MM.1S (cell line): Measurements from ENCODE around the gene HGS.

Experiments used
- DNase-seq: peaks from one replicate; pipeline ENCODE4 v3.0.0-alpha.2; 2015
- H2AFZ ChIP-seq: fragments of 300-600 bp; sonication (generic); 2 replicates; pipeline ENCODE4 v1.6.0; 2016; ENCODE audit warnings: antibody characterized with exemption, low read length
- H3F3A ChIP-seq: fragments of 300-600 bp; sonication (generic); 2 replicates; pipeline ENCODE4 v1.6.1; 2016; ENCODE audit warnings: mild to moderate bottlenecking, antibody characterized with exemption, low read length, moderate library complexity, mixed read lengths; ENCODE audit not compliant: insufficient read depth
- H3K27ac ChIP-seq: fragments of 300-600 bp; sonication (generic); 2 replicates; pipeline ENCODE4 v1.5.1; 2016; ENCODE audit warnings: mild to moderate bottlenecking, low read length
- H3K27me3 ChIP-seq: fragments of 300-600 bp; sonication (generic); replicated peaks from 2 replicates; pipeline ENCODE4 v1.6.0; 2016; ENCODE audit warnings: low read length; ENCODE audit not compliant: insufficient read depth
- H3K36me3 ChIP-seq: fragments of 300-600 bp; sonication (generic); replicated peaks from 2 replicates; pipeline ENCODE4 v1.6.1; 2016; ENCODE audit warnings: mild to moderate bottlenecking, low read length, mixed read lengths; ENCODE audit not compliant: insufficient read depth
- H3K4me1 ChIP-seq: fragments of 300-600 bp; sonication (generic); 2 replicates; pipeline ENCODE4 v1.6.1; 2016; ENCODE audit warnings: low read length, mixed read lengths
- H3K4me2 ChIP-seq: fragments of 300-600 bp; sonication (generic); 2 replicates; pipeline ENCODE4 v1.6.0; 2016; ENCODE audit warnings: low read depth, low read length
- H3K4me3 ChIP-seq: fragments of 300-600 bp; sonication (generic); 2 replicates; pipeline ENCODE4 v1.5.1; 2016; ENCODE audit warnings: low read length, mixed read lengths
- H3K79me2 ChIP-seq: fragments of 300-600 bp; sonication (generic); 2 replicates; pipeline ENCODE4 v1.6.1; 2016; ENCODE audit warnings: mixed run types, low read length, mixed read lengths
- H3K9ac ChIP-seq: fragments of 300-600 bp; sonication (generic); 2 replicates; pipeline ENCODE4 v1.6.1; 2016; ENCODE audit warnings: low read length, mixed read lengths
- H3K9me2 ChIP-seq: fragments of 300-600 bp; sonication (generic); replicated peaks from 2 replicates; pipeline ENCODE4 v1.6.1; 2016; ENCODE audit warnings: mild to moderate bottlenecking, low read length, mixed read lengths; ENCODE audit not compliant: insufficient read depth
- H3K9me3 ChIP-seq: fragments of 300-600 bp; sonication (generic); replicated peaks from 2 replicates; pipeline ENCODE4 v1.6.1; 2016; ENCODE audit warnings: mild to moderate bottlenecking, low read length, mixed read lengths; ENCODE audit not compliant: insufficient read depth
- H4K20me1 ChIP-seq: fragments of 300-600 bp; sonication (generic); 2 replicates; pipeline ENCODE4 v1.6.1; 2016; ENCODE audit warnings: mild to moderate bottlenecking, low read length, moderate library complexity, mixed read lengths; ENCODE audit not compliant: insufficient read depth
- EZH2 ChIP-seq: fragments of 300-600 bp; sonication (generic); optimal IDR thresholded peaks from 2 replicates; pipeline ENCODE3; 2017; ENCODE audit warnings: low read depth, mild to moderate bottlenecking, antibody characterized with exemption, low read length, mixed read lengths
- EZH2phosphoT487 ChIP-seq: fragments of 300-600 bp; sonication (generic); IDR thresholded peaks from 2 replicates; pipeline ENCODE4 v1.6.1; 2018; ENCODE audit warnings: antibody characterized with exemption, low read length
- TF ChIP-seq, protein P1 (sequence below): fragments of 300-600 bp; sonication (generic); IDR thresholded peaks from 2 replicates; pipeline ENCODE4 v1.5.1; 2016; ENCODE audit warnings: antibody characterized with exemption, low read length, mixed read lengths

HGS gene

DNA sequence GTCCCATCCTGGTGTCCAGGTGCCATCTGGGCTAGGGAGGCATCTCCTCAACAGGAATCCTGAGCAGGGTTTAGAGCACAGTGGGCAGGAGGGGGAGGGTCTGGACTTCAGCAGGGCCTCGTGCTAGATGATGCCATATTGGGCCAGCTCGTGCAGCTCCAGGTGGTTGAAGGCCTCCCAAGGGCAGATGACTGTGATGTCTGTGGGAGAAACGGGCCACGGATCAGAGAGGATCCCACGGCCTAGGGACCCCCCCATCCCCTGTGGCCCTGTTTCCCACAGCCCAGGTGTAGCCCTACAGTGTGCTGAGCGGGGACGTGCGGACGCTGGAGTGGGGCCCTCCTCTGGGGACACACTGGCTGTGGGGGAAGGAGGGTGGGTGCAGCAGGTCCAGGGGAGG is 32.9 kb upstream of the HGS start:
- Histone ChIP-seq H3K27me3 (peaks cover 10% of the 10 kb centered on the region; the same call in 1 of the 2 replicates), H3K4me1 (no peaks in the 10 kb centered on the region), H3K36me3 (no peaks in the 10 kb centered on the region), H3F3A (no peaks in the 10 kb centered on the region), H3K4me3 (no peak overlapping the region), H2AFZ (no peak overlapping the region), H3K9me2 (no peaks in the 10 kb centered on the region), H3K4me2 (no peak overlapping the region), H3K9me3 (no peaks in the 10 kb centered on the region), H4K20me1 (no peaks in the 10 kb centered on the region), H3K27ac (no peak overlapping the region), H3K79me2 (no peaks in the 10 kb centered on the region), H3K9ac (no peak overlapping the region)
- no peak for DNase-seq
- no peak for TF ChIP-seq EZH2
- no peak for TF ChIP-seq EZH2phosphoT487
- TF ChIP-seq, protein P1, sequence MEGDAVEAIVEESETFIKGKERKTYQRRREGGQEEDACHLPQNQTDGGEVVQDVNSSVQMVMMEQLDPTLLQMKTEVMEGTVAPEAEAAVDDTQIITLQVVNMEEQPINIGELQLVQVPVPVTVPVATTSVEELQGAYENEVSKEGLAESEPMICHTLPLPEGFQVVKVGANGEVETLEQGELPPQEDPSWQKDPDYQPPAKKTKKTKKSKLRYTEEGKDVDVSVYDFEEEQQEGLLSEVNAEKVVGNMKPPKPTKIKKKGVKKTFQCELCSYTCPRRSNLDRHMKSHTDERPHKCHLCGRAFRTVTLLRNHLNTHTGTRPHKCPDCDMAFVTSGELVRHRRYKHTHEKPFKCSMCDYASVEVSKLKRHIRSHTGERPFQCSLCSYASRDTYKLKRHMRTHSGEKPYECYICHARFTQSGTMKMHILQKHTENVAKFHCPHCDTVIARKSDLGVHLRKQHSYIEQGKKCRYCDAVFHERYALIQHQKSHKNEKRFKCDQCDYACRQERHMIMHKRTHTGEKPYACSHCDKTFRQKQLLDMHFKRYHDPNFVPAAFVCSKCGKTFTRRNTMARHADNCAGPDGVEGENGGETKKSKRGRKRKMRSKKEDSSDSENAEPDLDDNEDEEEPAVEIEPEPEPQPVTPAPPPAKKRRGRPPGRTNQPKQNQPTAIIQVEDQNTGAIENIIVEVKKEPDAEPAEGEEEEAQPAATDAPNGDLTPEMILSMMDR = no peak

DNA sequence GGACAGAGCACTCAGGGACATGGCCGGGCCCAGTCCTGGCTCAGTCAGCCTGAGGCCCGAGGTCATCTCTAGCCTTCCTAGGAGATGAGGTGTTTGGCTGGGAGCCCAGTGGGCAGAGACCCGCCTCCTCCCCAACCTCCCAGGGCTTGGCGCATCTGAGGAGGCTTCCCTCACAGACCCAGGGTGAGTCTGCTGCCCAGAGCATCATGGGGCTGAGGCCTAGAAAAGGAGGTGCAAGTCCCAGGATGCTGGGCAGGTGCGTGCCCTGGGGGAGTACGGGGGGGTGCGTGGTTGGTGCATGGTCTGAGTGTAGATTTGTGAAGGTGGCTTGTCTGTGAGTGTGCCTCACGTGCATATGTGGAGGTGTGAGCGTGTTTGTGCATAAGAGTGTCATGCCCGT is 32.1 kb upstream of the HGS start:
- Histone ChIP-seq H3K4me2 (no peak overlapping the region), H3K9me2 (no peaks in the 10 kb centered on the region), H3K27ac (no peak overlapping the region), H3K79me2 (no peaks in the 10 kb centered on the region), H3K27me3 (peaks cover 9% of the 10 kb centered on the region; the same call in 1 of the 2 replicates), H3K4me3 (no peak overlapping the region), H3K36me3 (no peaks in the 10 kb centered on the region), H3K9ac (no peak overlapping the region), H3K9me3 (no peaks in the 10 kb centered on the region), H3F3A (no peaks in the 10 kb centered on the region), H3K4me1 (no peaks in the 10 kb centered on the region), H2AFZ (no peak overlapping the region), H4K20me1 (no peaks in the 10 kb centered on the region)
- no peak for TF ChIP-seq EZH2phosphoT487
- no peak for TF ChIP-seq EZH2
- TF ChIP-seq, protein P1 = no peak
- DNase-seq = no peak

GRCh38 chr17:81652906-81653771 is 30.7 kb upstream of the HGS start:
- no peak for DNase-seq
- H3K79me2 ChIP-seq = no peaks in the 10 kb centered on the region
- H4K20me1 ChIP-seq = no peaks in the 10 kb centered on the region
- H3K9me2 ChIP-seq = no peaks in the 10 kb centered on the region
- H3K9ac ChIP-seq = no peak overlapping the region
- H3F3A ChIP-seq = no peaks in the 10 kb centered on the region
- H3K27ac ChIP-seq = no peak overlapping the region
- no peak overlapping the region for H2AFZ ChIP-seq
- 0 out of 2 replicates have a peak, but pooled peaks cover 6% of the 10 kb centered on the region for H3K4me1 ChIP-seq
- H3K27me3 ChIP-seq = no peaks in the 10 kb centered on the region
- TF ChIP-seq, protein P1 = no peak
- no peak for TF ChIP-seq EZH2
- no peak for TF ChIP-seq EZH2phosphoT487
- H3K36me3 ChIP-seq = no peaks in the 10 kb centered on the region
- H3K4me3 ChIP-seq = no peak overlapping the region
- no peak overlapping the region for H3K4me2 ChIP-seq
- H3K9me3 ChIP-seq = no peaks in the 10 kb centered on the region
